Tibial artery (tissue), 4 donors: ENCODE results near the gene IL17RD.

ENCODE experiments used
- DNase-seq, 2 donors: peaks; one replicate each; pipeline ENCODE4 v3.0.0-alpha.2; 2019
- H3K27ac ChIP-seq, 2 donors: fragments of 200-600 bp; sonication (generic) in 1 of 2; 1 replicate in 1 of 2; 2 replicates in 1 of 2; pipeline ENCODE4 v1.5.1; 2018 to 2019; ENCODE audit warnings: mild to moderate bottlenecking in 1 of 2
- H3K27me3 ChIP-seq, 2 donors: fragments of 200-600 bp; sonication (generic) in 1 of 2; one replicate each; pipeline versions ENCODE4 v1.5.1 to v1.6.0; 2016 to 2019
- H3K36me3 ChIP-seq, 3 donors: fragments of 200-600 bp; sonication (generic) in 2 of 3; one replicate each; pipeline ENCODE4 v1.5.1; 2016 to 2019; ENCODE audit warnings: mild to moderate bottlenecking in 2 of 3
- H3K4me1 ChIP-seq, 4 donors: fragments of 200-600 bp; sonication (generic) in 2 of 4; 1 replicate in 3 of 4; 2 replicates in 1 of 4; pipeline ENCODE4 v1.5.1; 2016 to 2019
- H3K4me3 ChIP-seq, 2 donors: fragments of 200-600 bp; sonication (generic) in 1 of 2; 1 replicate in 1 of 2; 2 replicates in 1 of 2; pipeline ENCODE4 v1.5.1; 2018 to 2019; ENCODE audit warnings: mild to moderate bottlenecking in 2 of 2
- H3K9me3 ChIP-seq, 3 donors: fragments of 200-600 bp; sonication (generic) in 1 of 3; one replicate each; pipeline ENCODE4 v1.5.1; 2016 to 2019
- CTCF ChIP-seq, 2 experiments: fragments of 200-600 bp in 1 of 2; fragments of 450-650 bp in 1 of 2; IDR thresholded peaks; one replicate each; pipeline ENCODE4 v1.5.1; 2017 to 2019; ENCODE audit warnings: antibody characterized with exemption in 2 of 2, mild to moderate bottlenecking in 1 of 2, moderate library complexity in 1 of 2
- intact Hi-C: fragments of 100-400 bp; cut with DNase I; formaldehyde crosslinking; loops from one replicate; pipeline ENCODE4 v1.15.0; 2023; ENCODE audit warnings: low total_unique reads

Gene IL17RD

DNA sequence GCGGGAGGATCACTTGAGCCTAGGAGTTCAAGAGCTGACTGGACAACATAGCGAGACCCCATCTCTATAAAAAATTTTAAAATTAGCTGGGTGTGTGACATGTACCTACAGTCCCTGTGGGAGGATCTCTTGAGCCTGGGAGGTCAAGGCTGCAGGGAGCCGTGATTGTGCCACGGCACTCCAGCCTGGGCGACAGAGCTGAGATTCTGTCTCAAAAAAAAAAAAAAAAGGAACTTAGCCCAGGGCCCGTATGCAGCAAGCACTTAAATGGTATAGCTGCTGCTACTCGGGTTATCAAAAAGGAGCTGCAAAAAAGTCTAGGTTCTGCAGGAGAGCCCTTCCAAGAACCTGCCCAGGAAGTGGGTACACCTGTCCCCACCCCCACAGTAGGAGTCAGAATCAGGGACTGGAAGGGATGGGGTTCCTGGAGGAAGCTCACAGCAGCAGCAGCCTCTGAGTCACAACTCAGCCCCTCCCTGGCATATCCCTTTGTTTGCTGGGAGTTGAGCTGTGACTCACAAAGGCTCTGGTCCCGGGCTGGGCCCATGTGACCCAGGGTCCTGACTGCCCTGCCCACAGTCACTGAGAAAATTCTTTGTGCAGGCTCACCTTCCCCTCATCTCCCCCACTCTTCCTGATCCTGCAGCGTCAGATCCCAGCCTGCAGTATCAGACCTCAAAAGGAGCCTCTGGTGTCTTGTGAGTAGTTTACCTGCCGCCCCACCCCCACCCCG, 104.9 kb downstream of the IL17RD start, which contains the start of gene SPATA12:
Gene SPATA12 (plus strand): TSS at position 576 of the 733 bp plus-strand sequence. CDS start 13,031 bp downstream, outside the sequence.
- TF ChIP-seq CTCF (IDR thresholded peaks at IDR 0.05): no peak
- no peaks in the 10 kb centered on the region for H3K36me3 ChIP-seq
- H3K4me1 ChIP-seq: peaks cover 0 to 13% (median 0%) of the 10 kb centered on the region in 4 donors
- H3K27ac ChIP-seq: no peak within 1 kb of the TSS
- no peaks in the 10 kb centered on the region for H3K9me3 ChIP-seq
- intact Hi-C loops: no loop called here
- peak; percentile 78 to 83 for DNase-seq
- H3K4me3 ChIP-seq: no peak within 1 kb of the TSS
- H3K27me3 ChIP-seq: no peaks in the 10 kb centered on the region

DNA sequence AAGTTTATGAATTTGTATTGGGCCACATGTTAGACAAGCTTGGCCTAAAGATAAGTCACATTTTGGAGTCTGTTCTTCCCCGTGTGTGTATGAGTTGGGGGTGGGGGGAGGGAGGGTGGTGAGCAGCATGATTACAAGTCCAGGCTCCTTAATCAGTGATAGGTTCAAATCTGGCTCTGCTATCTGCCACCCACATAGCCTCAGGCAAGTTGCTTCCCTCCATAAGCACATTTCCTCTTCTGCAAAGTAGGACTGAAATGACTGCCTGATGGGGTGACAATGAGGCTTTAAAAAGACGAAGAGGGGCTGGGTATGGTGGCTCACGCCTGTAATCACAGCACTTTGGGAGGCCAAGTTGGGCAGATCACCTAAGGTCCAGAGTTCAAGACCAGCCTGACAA, 105.7 kb downstream of the IL17RD start:
- H3K4me1 ChIP-seq: peaks cover 0 to 13% (median 0%) of the 10 kb centered on the region in 4 donors
- DNase-seq: no peak
- no peak overlapping the region for H3K4me3 ChIP-seq
- H3K27ac ChIP-seq: no peak overlapping the region
- H3K27me3 ChIP-seq: no peaks in the 10 kb centered on the region
- TF ChIP-seq CTCF (IDR thresholded peaks at IDR 0.05): no peak
- intact Hi-C loops: no loop called here
- H3K36me3 ChIP-seq: no peaks in the 10 kb centered on the region
- H3K9me3 ChIP-seq: no peaks in the 10 kb centered on the region

- no peaks in the 10 kb centered on the region for H3K27me3 ChIP-seq
- no peak overlapping the region for H3K4me3 ChIP-seq
- no peak for TF ChIP-seq CTCF (IDR thresholded peaks at IDR 0.05)
- H3K4me1 ChIP-seq: peaks cover 0 to 13% (median 0%) of the 10 kb centered on the region in 4 donors
- no peaks in the 10 kb centered on the region for H3K36me3 ChIP-seq
- no peak for DNase-seq
- intact Hi-C loops: no loop called here
- H3K9me3 ChIP-seq: no peaks in the 10 kb centered on the region
- no peak overlapping the region for H3K27ac ChIP-seq
Measured at GRCh38 chr3:57057351-57057750, 107.8 kb downstream of the IL17RD start.

- Histone ChIP-seq H3K36me3 (no peaks in the 10 kb centered on the region), H3K4me1 (peaks cover 0 to 1% (median 0%) of the 10 kb centered on the region in 4 donors), H3K4me3 (no peak overlapping the region), H3K9me3 (no peaks in the 10 kb centered on the region), H3K27ac (no peak overlapping the region), H3K27me3 (no peaks in the 10 kb centered on the region)
- intact Hi-C loops: no loop called here
- no peak for DNase-seq
- TF ChIP-seq CTCF (IDR thresholded peaks at IDR 0.05): no peak
Measured at GRCh38 chr3:57053122-57053521, 112.0 kb downstream of the IL17RD start.

- intact Hi-C loops: no loop called here
- H3K4me3 ChIP-seq: no peak overlapping the region
- DNase-seq: no peak
Measured at GRCh38 chr3:57052662-57053061, 112.5 kb downstream of the IL17RD start.

More at GRCh38 chr3:57052662-57053061, 112.5 kb downstream of the IL17RD start:
- Histone ChIP-seq H3K9me3 (no peaks in the 10 kb centered on the region), H3K36me3 (no peaks in the 10 kb centered on the region), H3K27me3 (no peaks in the 10 kb centered on the region), H3K4me1 (peaks cover 0 to 3% (median 0%) of the 10 kb centered on the region in 4 donors), H3K27ac (no peak overlapping the region)
- TF ChIP-seq CTCF (IDR thresholded peaks at IDR 0.05): no peak
